T47D (cell line): ENCODE data around the gene CTAG1A.
"Not testable (repeated sequence)": the region's sequence is repeated elsewhere in the genome, so short reads cannot be mapped to it uniquely, and the experiment has no call there.

Source experiments
- DNase-seq, 2 experiments: peaks; one replicate each; pipeline versions ENCODE4 v3.0.0 to v3.0.0-alpha.2; 2011 to 2012; ENCODE audit warnings: low read depth in 1 of 2, low spot score in 1 of 2
- JUND ChIP-seq: IDR thresholded peaks from 2 replicates; pipeline ENCODE4 v1.6.1; 2012; ENCODE audit warnings: low read depth
- in situ Hi-C: cut with HindIII; loops from 2 replicates; pipeline ENCODE4 v1.10.0; 2016; ENCODE audit warnings: low sequenced_read_pairs, low pct_unique_long_range_greater_than_20kb

Gene CTAG1A

DNA sequence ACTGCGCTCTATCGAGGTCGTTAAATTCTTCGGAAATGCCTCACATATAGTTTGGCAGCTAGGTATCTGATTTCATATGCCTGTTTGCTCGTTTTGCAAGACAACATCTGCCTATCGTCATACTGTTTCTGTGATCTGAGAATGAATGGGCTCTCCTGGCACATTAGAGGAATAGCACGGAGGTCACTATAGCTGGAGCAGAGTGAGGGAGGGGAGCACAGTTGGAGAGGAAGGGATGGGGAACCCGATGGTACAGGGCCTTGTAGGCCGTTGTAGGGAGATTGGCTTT is 37.0 kb upstream of the CTAG1A start:
- in situ Hi-C loops = no loop called here
- no peak for TF ChIP-seq JUND

DNA sequence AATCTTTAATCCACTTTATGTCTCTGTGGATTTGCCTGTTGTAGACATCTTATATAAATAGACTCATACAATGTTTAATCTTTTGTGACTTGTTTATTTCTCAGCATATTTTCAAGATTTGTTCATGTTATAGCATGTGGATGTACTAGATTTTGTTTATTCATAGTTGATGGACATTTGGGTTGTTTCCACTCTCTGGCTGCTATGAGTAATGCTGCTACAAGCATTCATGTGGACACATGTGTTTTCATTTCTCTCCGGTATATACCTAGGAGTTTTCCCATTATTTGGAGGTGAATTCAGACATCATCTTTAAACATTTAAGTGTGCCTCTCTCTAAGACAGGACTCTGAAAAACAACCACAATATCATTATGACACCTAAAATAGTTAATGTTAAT is 35.2 kb upstream of the CTAG1A start:
- DNase-seq = no peak
- in situ Hi-C loops = no loop called here
- TF ChIP-seq JUND = no peak

More for the DNA sequence above, 37.0 kb upstream of the CTAG1A start:
- no peak for DNase-seq

DNA sequence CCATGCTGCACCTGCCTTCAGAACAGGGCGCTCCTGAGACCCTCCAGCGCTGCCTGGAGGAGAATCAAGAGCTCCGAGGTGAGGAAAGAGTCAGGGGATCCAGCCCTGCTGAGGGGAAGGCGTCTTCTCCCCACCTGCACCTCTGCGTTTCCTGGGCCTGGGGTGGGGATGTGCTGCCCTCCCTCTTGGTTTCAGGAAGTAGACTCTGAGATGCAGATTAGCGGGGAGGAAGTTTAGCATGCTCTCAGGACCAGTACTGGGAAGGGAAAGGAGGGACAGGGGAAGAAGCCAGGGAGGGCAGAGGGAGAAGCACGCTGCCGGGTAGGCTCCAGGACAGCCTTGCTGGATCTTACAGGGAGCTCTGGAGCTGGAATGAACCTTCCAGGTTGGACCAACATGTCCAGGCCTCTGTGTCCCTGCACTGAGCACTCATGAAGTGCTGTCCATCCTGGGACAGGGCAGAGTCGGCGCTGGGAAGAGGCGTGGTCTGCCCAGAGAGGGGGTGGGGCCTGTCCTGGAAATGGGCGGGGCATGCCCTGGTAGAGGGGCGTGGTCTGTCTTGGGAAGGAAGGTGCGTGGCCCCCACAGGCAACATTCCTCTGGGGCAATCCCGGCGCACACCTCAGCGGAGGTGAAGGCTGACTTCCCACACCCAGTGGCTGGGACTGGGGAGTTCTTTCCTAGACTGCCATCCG is 32.7 kb upstream of the CTAG1A start:
- DNase-seq, in situ Hi-C loops: not testable (repeated sequence)

DNA sequence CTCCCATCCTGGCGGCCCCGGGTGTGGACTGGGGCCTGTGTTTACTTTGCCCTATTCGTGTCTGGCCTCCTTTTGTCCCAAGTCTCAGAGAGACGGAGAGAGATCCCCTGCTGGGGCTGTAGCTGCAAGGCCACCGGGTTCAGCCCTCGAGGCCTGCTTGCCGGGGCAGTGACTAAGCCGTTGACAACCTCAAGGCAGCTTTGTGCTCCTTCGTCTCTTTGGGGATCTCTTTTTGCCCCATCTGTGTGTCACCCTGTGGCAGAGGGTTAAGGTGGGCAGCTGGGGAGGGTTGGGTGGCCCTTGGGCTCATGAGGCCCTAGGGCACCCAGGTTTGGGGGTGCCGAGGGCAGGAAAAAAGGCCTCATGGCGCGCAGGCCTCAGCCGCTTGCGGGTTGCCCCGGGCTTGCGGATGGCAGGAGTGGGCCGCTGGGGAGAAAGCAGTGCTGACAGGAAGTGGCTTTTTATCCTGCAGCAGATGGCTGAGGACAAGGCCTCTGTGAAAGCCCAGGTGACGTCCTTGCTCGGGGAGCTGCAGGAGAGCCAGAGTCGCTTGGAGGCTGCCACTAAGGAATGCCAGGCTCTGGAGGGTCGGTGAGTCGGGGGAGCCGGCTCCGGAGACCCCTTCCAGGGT is 26.8 kb upstream of the CTAG1A start:
- DNase-seq = not testable (repeated sequence)

DNA sequence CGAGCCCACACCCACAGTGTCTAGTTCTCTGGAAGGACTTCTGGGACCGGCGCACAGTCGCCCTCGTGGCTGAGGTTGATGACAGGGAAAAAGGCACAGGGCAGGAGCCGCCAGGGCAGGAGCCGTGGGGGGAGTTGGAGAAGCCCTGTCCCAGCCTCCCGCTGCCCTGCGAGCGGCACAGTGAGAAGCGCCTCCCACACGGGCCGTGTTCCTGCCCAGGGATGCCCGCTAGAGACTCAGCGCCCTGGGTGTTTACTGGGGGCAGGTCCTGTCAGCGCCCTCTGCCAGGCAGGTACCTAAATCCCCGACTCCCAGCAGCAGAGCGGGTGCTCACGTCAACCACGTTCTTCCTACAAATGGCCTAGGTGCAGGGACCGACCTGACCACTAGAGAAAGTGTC is 26.0 kb upstream of the CTAG1A start:
- DNase-seq, in situ Hi-C loops: not testable (repeated sequence)

More for the DNA sequence above, 26.8 kb upstream of the CTAG1A start:
- in situ Hi-C loops = not testable (repeated sequence)

DNA sequence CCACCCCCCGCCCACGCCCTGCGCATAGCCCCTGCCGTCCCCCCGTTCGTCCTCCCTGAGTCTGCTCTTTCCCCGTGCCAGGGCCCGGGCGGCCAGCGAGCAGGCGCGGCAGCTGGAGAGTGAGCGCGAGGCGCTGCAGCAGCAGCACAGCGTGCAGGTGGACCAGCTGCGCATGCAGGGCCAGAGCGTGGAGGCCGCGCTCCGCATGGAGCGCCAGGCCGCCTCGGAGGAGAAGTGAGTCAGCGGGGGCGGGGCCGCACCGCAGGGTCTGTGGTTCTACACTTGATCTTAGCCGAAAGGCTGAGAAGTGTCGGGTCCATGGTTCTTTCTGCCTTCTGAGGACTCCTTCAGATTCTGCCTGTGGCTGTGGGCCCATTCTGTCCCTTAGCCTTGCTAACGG is 24.6 kb upstream of the CTAG1A start:
- in situ Hi-C loops = not testable (repeated sequence)

DNA sequence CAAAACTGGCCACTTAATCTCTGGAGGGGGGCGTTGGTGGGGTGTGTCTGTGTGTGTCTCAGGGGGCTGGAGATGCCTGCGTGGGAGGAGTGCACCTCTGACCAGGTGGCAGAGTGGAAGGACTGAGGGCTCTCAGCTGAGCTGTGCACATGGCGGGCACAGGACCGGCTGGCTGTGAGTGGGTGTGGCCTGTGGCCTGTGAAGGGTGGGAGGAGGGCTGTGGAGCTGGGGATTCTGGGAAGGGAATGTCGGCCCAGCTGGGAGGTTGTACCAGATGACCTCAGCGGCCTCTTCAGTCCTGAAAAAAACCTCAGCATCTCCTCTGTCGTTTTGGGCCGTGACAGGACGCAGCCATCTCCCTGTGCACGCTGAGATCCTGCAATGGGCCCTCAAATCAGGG is 22.6 kb upstream of the CTAG1A start:
- DNase-seq, in situ Hi-C loops: not testable (repeated sequence)

More for the DNA sequence above, 24.6 kb upstream of the CTAG1A start:
- DNase-seq = not testable (repeated sequence)

DNA sequence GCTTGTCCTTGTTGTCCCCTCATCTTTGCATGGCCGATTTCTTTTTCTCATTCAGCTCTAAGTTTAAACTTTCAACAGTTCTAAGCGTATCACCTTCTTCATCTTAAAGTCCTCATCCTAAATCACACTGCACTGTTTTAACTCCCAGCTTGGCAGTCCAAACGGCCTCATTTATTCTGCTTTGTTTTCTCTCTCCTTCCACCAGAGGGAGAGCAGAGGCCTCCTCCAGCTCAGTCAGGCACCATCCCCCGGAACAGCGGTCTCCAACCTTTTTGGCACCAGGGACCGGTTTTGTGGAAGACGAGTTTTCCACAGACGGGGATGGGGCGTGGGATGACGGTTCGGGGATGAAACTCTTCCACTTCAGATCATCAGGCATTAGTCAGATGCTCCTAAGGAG is 14.6 kb upstream of the CTAG1A start:
- in situ Hi-C loops, DNase-seq: not testable (repeated sequence)

DNA sequence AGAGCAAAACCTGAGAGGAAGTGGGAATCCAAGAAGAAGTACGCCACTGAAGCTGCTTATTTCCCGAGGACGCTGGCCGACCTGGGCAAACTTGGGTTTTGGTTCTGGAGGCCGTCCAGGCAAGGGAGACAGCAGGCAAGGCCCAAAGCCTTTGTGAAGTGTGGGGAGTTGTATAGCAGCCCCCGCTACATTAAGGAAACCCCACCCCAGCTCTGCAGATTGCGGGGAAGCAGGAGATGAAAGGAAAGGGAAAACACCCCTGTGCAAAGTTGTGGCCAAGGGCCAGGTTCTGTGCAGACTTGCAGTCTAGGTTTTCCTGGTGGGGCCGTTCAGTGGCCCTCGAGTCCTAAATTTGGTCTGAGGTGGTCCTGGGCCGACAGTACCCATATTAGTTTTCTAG is 11.9 kb upstream of the CTAG1A start:
- in situ Hi-C loops, DNase-seq: not testable (repeated sequence)

DNA sequence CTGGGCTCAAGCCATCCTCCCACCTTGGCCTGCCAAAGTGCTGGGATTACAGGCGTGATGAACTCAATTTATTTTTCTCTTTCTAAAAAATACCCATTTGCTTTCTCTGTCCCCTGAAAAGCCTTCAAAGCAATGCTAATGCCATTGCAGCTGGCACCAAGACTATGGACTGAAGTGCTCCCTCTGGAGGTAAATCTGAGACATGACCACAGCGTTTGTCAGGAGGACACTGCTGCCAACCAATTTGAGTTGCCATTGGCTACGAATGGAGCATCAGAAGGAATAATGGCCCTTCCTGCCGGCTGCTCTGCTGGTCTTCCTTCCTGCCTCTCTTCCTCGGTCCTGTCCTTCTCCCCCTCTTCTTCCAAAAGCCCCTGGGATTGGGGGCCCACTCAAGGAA is 9.9 kb upstream of the CTAG1A start:
- in situ Hi-C loops = not testable (repeated sequence)

DNA sequence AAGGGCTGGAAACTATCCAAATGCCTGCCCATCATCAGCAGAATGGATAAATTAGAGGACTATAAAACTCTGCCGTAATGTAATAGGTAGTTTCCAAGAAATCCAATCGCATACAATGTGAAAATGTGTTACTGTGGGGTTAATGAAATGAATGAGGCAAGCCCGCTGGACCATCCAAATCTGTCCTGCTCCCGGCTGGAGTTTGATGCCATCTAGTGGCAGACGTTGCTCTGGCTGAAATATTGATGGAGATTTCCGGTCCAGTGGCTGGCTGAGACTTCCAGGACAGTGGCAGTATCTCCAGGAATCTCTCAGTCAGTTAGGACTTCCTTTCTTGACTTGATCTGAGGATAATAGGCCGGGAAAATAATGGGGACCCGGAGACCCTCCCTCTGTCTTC is 1.9 kb upstream of the CTAG1A start:
- in situ Hi-C loops, DNase-seq: not testable (repeated sequence)

More for the DNA sequence above, 9.9 kb upstream of the CTAG1A start:
- DNase-seq = not testable (repeated sequence)

DNA sequence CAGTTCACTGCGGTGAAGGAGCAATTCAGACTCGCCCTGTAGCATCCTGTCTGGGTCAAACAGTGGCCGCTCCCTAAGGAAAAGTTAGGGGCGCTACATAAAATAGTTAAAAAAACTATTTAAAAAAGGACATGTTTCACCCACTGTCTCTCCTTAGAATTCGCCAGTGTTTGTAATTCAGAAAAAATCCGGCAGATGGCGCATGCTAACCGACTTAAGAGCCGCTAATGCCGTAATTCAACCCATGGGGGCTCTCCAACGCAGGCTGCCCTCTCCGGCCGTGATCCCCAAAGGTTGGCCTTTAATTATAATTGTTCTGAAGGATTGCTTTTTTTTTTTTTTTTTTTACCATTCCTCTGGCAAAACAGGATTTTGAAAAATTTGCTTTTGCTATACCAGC is 5.5 kb downstream of the CTAG1A start:
- DNase-seq, in situ Hi-C loops: not testable (repeated sequence)

DNA sequence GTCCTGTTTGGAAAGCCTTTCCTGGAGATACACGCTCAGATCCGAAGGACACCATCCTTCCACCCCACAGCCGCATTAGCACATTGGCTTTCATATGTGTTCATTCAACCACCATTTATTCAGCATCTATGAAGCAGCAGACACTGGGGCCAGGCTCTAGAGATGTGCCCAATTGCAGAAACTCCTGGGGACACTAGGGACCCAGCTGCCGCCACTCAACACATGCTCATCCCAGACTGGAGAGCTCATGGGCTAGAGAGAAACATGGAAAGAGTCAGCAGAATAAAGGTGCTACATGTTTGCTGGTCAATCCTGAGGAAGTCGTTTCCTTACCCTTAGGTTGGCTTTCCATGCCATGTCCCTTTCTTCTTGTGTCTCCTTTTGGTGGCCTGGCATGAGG is 7.6 kb downstream of the CTAG1A start:
- in situ Hi-C loops = no loop called here
- DNase-seq = no peak

DNA sequence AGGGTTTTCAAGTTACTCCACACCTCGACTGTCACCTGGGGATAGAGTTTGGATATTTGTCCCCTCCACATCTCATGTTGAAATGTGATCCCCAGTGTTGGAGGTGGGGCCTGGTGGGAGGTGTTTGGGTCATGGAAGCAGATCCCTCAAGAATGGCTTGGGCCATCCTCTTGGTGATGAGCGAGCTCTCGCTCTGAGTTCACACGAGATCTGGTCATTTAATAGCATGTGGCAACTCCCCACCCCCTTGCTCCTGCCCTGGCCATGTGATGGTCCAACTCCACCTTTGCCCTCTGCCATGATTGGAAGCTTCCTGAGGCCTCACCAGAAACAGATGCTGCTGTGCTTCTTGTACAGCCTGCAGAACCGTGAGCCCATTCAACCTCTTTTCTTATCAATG is 8.3 kb downstream of the CTAG1A start:
- DNase-seq = no peak
- no peak for TF ChIP-seq JUND
- in situ Hi-C loops = no loop called here

More for the DNA sequence above, 7.6 kb downstream of the CTAG1A start:
- no peak for TF ChIP-seq JUND
